ENCODE results near the gene TECPR2.
A peak's percentile ranks its signal among the peaks of the same experiment; 100 is the strongest.
"Not testable (repeated sequence)": the region's sequence is repeated elsewhere in the genome, so short reads cannot be mapped to it uniquely, and the experiment has no call there.

Gene TECPR2

DNA sequence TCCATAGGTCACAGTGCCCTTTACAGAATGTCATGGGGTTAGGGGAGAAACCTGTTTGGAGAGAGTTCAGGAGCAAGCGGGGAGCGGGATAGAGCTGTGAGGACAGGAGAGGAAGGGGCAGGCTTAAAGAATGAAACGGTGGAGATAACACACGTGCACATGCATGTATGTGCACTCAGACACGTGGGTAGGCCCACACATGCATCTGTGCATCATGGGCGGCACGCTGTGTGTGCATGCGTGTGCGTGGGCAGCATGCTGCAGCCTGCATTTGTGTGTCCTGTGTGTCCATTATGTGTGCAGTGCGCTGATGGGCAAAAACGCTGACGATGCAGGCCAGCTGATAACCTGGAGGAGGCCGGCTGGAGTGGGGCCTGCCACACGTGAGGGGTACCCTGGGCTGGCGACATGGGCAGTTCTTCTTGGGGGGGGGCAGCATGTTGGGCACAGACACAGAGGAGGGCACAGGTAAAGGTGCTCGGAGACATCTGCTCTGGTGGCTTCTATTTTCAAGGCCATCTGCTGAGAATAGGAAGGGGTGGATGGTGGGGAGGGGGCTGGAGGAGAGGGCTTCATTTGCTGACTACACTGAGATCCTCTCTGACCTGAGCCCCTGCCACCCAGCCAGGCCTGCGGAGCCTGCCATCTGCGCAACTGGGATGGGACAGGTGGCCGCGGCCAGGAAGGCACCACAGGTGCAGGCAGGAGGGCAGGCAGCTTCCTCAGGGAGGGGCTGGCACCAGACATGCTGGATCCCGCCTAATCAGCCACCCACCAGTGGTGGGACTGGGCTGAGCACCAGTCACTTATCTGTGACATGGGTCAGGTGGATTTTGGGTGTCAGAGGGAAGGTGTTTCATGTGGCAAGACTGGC is 151.4 kb downstream of the TECPR2 start:
- DNase-seq: no peak

DNA sequence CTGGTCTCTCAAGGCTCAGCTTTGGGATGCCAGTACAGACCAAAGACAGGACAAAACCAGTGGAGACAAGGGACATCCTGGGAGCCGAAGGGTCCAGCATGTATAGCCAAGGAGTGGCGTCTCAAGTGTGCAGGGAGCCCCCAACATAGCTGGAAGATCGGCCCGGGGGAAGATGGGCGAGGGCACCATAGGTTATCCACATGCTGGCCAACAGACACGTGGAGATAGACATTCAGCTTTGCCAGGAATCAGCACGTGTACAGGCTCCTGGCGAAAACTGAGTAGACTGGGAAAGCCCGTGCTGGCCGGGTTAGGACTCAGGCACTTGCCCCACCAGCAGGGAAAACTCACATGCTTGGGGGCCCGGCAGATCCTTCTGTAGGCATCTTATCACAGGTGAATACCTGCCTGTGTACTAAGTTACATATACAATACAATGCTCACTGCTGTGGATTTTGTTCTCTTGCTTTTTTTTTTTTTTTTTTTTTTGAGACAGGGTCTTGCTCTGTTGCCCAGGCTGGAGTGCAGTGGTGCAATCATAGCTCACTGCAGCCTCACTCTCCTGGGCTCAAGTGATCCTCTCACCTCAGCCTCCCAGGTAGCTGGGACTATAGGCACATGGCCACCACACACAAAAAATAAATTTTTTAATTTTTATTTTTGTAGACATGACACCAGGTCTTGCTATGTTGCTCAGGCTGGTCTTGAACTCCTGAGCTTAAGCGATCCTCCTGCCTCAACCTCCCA is 152.4 kb downstream of the TECPR2 start:
- DNase-seq: no peak

DNA sequence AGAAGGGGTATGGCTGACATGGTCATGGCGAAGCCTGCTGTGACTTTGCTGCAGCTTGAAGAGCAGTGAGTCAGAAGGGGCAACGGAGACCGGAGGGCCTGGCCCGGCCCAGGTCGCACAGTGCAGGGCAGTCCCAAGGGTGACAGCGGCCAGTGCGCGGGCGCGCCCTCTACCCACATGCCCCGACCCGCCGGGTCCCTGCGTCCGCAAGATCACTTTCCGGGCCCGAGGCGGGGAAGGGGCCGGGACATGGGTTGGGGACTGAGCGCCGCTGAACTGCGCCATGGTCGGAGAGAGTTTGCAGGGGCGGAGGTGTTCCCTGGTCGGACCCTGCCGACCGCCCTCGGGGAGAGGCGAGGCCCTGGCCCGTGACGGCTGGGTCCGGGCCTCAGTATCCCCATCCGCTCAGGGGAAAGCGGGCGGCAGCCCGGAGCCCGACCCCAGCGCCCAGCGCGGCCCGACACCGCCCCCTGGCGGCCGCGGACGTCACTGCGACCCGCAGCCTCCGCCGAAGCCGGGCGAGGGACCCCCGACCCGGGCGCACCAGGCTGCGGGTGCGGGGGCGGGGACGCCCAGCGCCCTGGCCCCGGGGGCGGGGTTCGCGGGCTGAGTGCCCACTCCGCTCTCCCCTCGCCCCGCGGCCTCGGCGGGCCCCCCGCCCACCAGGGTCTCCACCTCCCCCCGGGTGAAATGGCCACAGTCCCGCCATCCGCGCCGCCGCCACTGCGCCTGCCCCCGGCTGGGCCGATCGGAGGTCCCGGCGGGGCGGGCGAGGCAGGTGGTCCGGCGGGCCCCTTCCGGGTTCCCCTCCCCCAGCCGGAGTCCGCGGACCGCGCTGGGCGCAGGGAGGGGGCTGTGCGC is 154.0 kb downstream of the TECPR2 start:
- DNase-seq: no peak

DNA sequence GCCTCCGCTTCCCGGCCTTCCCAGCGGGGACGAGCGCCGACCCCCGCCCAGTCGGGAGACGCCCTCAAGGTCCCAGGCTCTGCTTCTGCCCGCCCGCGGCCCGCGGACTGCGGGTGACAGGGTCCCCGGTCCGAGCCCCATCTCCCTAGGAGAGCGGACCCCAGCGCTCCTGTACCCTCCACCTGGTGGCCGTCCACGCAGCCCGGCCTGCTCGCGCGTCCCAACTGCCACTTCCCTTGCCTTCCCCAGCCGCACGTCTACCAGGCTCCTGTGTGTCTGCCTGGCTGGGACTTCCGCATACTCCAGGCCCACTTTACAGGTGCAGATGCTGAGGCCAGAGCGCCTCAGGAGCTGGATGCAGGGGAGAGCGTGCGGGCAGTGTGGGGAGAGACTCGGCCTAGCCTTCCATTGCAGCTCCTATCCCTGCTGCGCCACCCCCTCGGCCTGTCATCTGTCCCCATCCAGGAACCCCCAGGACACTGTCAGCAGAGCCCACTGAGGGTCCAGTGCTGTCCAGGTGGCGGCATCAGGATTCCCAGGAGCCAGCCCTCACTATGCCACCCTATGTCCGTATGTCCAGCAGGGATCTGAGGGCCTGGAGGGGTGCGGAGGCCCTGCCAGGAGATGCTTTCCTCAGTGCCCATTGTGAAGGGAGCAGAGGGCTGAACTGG is 154.8 kb downstream of the TECPR2 start:
- DNase-seq: no peak

DNA sequence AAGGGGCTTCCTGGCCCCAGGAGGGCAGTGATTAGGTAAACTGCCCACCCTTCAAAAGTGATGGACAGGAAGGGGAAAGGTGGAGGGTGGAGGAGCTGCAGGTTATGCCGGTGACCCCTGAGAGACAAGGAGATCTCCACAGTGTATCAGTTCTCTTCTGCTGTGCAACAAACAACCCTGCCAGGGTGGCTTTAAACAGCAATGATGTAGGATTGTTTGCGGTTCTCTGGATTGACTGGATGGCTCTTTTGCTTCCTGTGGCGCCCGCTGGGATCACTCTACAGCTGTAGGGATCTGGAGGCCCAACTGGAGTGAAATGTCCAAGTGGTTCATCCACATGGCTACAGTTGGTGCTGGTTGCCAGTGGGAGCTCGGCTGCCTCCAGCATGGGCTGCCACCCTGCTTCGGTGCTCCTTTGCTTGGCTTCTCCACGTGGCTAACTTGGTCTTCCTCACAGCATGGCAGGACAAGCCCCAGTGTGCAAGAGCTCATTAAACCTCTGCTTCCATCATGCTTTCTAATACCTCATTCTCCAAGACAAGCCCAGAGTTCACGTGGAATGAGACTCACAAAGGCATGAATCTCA is 155.4 kb downstream of the TECPR2 start:
- no peak for DNase-seq

DNA sequence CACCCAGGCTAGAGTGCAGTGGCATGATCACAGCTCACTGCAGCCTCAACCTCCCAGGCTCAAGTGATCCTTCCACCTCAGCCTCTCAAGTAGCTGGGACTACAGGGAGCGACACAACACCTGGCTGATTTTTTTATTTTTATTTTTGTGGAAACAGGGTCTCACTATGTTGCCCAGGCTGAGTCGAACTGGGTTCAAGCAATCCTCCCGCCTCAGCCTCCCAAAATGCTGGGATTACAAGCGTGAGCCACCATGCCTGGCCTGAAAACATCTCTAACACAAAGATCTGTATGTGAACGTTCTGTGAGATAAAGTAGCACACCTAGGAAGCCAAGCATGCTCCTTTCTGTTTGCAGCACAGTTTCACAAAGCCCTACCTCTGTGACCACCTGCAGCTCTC is 157.0 kb downstream of the TECPR2 start:
- not testable (repeated sequence) for DNase-seq

DNA sequence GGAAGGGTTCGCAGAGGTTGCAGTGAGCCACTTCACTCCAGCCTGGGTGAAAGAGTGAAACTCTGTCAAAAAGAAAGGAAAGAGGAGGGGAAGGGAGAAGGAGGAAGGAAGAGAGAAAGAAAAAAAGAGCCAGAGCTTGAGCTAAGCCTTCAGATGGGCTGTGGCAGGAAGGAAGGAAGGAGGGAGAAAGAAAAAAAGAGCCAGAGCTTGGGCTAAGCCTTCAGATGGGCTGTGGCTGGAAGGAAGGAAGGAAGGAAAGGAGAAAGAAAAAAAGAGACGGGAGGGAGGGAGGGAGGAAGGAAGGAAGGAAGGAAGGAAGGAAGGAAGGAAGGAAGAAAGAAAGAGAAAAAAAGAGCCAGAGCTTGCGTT is 160.4 kb downstream of the TECPR2 start:
- DNase-seq: no peak

DNA sequence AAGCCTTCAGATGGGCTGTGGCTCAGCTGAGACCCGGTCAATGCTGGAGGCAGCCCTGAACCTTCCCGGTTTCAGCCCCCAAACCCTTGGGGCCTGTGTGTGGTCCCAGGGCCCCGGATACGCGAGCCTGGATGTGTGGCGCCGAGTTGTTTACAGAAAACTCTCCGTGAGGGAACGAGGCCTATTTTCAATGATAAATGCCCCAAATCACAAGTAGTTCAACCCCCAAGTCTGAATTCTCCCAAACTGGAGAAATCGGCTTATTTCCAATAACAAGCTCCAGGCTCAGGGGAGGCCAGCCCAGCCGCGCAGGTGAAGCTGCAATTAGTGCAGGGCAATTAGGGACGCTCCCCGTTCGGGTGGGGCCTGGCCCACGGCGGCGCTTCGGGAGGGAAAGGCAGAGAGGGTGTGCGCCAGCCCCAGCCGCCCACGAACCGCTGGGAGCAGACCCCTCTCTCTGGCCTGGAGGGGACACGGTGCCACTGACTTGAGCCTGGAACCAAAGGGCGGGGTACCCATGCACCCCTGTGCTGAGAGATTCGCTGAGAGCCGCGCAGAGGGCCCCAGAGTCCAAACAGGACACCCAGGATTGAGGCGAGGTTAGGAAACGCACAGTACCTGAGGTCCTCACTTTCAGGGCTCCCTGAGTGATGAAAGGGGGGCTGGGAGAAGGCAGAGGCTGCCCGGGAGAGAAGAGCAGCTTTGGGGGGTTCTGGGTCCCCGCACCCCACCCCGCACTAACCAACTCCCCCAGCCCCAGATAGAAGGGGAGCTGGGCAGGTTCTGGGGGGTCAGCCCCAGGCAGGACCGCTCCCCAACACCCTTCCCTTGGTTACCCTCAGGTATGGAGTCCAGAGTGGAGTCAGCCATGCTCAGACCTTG is 161.1 kb downstream of the TECPR2 start:
- no peak for DNase-seq

DNA sequence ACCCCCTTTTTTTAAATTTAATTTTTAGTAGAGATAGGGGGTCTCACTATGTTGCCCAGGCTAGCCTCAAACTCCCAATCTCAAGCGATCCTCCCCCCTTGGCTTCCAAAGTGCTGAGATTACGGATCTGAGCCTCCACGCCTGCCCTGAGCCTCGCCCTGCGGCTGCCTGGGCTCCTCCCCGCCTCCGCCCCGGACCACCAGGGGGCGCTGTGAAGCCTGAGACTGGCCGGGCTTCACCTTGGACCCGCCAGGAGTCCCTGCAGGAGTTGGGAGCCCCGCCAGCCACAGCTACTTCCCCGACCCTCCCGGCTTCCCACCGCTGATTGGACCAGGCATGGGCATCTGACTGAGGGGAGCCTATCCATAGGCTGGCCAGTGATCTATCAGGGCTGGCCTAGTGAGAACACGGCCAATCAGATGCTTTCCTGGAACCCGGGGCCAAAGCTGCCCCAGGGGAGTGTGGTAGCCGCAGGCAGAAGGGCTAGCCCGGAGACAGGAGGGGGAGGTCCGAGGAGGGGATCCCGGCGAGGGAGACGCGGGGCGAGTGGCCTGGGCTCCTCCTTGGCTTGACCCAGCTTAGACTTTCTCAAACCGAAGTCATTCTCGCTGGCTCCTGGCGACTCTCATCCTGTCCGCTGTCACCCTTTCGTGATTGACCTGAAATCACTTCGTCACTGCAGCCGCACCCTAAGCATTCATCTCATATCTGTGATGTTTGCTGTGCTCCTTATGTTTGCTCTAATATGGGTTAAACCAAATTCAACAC is 161.9 kb downstream of the TECPR2 start:
- DNase-seq: peak; percentile 100

DNA sequence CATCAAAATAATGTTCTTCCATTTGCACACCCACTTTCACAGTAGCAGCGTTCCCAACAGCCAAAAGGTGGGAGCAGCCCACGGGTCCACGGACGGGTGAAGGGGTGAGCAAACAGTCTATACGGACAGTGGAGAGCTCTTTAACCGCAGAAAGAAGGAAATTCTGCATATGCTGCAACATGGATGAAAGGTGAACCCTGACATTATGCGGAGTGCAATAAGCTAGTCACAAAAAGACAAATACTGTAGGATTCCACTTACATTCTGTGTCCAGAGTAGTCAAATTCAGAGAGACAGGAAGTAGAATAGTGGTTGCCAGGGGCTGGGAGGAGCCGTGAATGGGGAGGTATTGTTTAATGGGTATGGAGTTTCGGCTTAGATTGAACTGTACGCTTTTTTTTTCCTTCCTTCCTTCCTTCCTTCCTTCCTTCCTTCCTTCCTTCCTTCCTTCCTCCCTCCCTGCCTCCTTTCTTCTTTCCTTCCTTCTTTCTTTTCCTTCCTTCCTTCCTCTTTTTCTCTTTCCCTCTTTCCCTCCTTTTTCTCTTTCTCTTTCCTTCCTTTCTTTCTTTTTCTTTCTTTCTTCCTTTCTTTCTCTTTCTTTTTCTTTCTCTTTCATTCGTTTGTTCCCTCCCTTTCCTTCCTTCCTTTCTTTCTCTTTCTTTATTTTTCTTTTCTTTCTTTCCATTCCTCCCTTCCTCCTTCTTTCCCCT is 162.6 kb downstream of the TECPR2 start:
- peak; percentile 43 for DNase-seq

DNA sequence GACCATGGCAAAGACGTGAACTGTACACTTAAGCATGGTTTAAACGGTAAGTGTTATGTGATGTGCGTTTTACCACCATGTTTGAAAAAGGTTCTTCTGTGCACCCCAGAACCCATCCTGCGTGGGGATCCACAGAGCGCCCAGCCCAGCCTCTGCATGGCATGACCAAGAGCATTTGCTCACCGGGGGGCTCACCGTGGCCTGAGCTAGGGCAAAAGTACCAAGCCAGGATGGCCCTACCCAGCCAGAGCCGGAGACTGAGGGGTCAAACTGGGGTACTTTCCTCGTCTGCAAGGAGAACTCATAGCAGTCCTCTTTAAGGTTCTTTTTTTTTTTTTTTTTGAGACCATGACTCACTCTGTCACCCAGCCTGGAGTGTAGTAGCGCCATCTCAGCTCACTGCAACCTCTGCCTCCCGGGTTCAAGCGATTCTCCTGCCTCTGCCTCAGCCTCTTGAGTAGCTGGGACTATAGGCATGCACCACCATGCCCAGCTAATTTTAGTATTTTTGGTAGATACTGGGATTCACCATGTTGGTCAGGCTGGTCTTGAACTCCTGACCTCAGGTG is 163.3 kb downstream of the TECPR2 start:
- no peak for DNase-seq

DNA sequence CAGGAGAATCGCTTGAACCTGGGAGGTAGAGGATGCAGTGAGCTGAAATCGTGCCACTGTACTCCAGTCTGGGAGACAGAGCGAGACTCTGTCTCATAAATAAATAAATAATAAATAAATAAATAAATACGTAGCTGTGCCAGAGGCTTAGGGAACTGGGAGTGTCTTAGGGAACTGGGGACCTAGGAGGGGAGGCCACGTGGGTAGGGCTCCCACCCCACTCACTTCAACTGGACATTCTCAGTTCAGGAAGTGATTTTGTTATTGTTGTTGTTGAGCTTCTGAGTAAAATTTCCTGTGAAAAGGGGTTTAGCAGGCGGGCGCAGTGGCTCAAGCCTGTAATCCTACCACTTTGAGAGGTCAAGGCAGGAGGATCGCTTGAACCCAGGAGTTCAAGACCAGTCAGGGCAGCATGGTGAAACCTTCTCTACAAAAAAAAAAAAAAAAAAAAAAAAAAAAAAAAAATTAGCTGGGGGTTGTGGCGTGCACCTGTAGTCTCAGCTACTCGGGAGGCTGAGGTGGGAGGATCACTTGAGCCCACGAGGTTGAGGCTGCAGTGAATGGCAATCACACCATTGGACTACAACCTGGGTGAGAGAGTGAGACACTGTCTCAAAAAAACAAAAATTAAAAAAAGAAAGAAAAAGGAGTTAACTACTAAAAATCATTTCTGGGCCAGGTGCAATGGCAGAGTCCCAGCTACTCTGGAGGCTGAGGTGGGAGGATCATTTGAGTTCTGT is 165.9 kb downstream of the TECPR2 start:
- DNase-seq: no peak

DNA sequence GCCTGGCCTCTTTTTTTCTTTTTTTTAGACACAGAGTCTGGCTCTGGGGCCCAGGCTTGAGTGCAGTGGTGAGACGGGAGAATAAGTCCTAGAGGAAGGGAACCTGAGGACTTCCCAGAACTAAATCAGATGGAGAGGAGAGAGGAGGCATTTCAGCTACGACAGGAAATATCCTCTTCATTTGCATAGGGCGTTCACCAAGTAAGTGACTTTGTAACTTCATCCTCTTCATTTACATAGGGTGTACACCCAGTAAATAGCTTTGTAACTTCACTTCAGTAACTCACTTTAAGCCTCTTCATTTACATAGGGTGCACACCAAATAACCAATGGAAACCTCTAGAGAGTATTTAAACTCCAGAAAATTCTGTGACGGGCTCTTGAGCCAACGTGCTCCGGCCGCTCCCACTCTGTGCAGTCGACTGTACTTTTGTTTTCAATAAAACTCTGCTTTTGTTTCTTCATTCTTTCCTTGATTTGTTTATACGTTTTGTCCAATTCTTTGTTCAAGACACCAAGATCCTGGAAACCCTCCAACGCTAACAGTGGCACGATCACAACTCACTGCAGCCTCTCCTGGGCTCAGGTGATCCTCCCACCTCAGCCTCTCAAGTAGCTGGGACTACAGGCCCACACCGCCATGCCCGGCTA is 168.2 kb downstream of the TECPR2 start:
- no peak for DNase-seq

DNA sequence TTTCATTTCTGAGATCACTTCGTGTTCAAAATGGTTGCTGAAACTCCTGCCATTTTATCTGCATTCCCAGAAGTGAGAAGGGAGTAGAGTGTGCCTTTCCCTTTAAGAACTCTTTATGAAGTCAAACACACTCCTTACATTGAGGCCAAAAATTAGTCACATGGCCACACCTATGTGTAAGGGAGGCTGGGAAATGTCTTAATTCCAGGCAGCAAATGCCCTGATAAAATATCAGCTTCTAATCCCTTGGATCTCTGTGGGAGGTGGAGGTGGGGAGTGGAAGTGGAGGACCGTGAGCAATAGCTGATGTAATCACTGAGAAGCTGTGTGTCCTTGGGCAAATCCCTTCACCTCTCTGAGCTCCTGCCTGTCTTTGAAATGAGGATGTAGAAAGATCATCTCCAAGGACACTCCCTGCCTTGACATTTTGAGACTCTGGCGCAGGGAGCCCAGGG is 169.5 kb downstream of the TECPR2 start:
- DNase-seq: no peak

DNA sequence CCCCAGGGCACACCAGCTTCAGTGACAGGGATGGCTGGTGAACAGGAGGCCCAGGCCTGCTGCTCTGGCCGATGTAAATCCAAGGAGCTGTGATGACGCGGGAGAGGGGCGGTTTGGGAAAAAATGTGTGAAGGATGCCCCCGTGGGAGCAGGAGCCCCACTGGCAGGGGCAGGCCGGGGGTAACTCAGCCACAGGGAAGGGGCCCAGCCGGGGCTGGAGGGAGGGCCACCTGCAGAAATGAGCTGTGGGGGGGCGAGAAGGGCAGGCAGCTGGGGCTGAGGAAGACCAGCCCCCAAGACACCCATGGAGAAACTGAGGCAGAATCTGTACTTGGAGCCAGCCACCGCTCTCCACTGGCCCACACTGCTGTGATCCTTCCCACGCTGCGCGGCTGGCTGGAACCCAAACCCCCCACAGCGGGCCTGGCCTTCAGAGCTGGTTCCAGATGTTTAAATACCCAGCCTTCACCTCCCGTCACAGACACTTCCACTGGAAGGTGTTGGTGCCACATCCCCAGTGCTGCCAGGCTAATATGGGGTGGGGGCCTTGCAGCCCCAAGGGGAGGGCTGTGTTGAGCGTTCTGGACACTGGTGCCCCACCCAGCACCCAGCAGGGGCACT is 175.3 kb downstream of the TECPR2 start:
- DNase-seq: no peak

DNA sequence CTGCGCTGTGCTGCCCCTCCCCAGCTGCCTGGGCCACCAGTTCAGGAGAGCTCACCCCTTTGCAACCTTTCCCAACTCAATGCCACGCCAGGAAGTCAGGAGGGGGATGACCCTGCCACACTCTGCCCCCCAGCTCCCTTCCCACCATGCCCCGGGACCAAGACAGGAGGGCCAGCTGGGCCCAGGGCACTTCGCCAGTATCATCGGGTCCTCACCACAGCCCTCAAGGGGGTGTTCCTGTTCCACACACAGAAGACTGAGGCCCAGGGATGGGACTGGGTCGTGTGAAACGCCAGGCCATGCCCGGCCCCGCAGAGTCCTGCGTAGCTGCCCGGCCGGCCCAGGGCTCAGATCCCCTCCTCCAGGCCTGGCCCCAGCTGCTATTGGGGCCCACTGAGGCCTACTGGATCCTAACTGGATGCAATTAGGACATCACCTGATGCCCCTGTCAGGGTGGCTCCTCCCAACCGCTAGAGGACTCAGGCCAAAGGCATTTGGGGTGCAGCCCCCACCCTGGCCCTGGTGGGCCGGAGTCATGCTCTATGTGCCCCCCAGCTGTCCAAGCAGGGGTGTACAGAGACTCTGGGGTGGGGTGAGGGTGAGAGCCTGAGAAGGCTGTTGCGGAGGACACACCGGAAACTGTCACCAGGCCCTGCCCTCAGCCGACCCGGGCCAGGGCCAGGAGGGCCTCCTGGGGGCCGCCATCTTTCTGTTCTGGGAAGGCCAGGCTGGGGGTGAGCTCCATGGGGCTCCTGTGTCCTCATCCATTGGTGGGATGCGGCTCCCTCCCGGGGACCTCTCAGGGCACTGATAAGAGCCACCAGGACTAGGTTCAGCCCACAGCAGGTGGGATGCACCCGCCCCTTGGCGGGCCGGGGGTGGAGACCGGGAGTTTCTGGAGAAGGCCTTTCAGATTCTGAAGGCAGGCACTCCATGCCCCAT is 176.1 kb downstream of the TECPR2 start:
- DNase-seq: no peak
